Right lobe of liver (tissue), 4 donors: ENCODE data around the gene COL16A1.

Experiments used
- CTCF ChIP-seq, 4 donors: fragments of 200-600 bp in 3 of 4; fragments of 450-650 bp in 1 of 4; IDR thresholded peaks; one replicate each; pipeline versions ENCODE4 v1.5.1 to v1.8.0; 2016 to 2022; ENCODE audit warnings: antibody characterized with exemption in 4 of 4, mild to moderate bottlenecking in 2 of 4
- POLR2A ChIP-seq: fragments of 450-650 bp; IDR thresholded peaks from one replicate; pipeline ENCODE4 v1.6.1; 2017; ENCODE audit warnings: antibody characterized with exemption, mild to moderate bottlenecking
- donor health status: DM: no; HTN: no; CAD: no.
- donor health status: DM: no; HTN: no; CAD: no.
- donor health status: DM: no; HTN: yes; CAD: no.

GRCh38 chr1:31715087-31715872, 11.5 kb upstream of the COL16A1 start:
- peak; percentile 67 for TF ChIP-seq POLR2A
- TF ChIP-seq CTCF (IDR thresholded peaks at IDR 0.05): peak; percentile 70 to 89 (median 88)
